ACHN (cell line): ENCODE measurements around the gene STRN4.

Source experiments
- DNase-seq: peaks from one replicate; pipeline ENCODE4 v3.0.0-alpha.2; 2015
- in situ Hi-C: cut with HindIII; loops from 2 replicates; pipeline ENCODE4 v1.10.0; 2017; ENCODE audit warnings: low sequenced_read_pairs, low pct_ligation_motif_present, low pct_unique_long_range_greater_than_20kb

Gene STRN4

GRCh38 chr19:46748325-46749109 lies 2.3 kb upstream of the STRN4 start:
- DNase-seq: peak; percentile 33
- in situ Hi-C loops: no loop called here

GRCh38 chr19:46745521-46746280 lies 549 bp downstream of the STRN4 start, which contains the start of gene FKRP:
FKRP (plus strand) TSS chr19:46746057; CDS start chr19:46755451, 9,394 bp downstream.
- no peak for DNase-seq
- in situ Hi-C loops: no loop called here

DNA sequence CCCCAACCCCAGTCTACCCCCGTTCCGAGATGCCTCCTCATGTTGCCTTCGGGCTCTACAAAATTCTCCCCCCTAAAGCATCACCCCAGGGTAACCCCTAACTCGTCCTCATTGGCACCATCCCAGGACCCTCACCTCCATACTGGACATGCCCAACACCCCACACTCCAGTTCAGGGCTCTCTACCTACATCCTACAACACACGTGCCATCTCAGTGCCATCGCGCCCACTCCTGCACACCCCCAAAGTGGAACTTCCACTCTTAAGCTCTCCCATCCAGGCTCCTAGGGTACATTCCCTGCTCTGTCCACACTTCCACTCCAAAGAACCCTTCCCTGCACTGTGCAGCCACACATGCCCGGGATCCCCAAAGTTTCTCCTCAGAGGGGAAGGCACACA lies 1.2 kb downstream of the STRN4 start:
- no peak for DNase-seq
- in situ Hi-C loops: no loop called here

GRCh38 chr19:46744005-46744691 lies 2.1 kb downstream of the STRN4 start:
- in situ Hi-C loops: no loop called here
- DNase-seq: no peak

DNA sequence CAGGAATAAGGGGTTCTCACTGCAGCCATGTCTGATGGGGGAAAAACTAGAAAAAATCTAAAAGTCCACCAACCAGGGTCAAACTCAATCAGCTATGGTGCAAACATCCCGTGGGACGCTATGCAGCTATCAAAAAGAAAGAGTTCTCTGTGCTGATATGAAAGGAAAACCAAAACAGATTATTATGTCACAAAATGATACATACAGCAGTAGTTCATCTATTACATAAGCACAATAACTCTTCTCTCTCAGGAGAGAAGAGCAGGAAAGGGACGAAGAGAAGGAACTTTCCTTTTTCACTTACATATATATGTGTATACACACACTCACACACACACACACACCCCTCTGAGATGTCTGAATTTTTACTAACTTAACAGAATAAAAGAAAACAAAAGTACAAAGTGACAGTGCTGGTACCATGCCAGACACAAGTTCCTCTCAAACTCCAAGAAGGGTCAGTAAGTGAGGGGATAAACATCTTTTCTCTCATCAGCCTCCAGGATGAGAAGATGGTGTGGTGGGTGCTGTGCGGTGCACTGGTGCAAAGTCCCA lies 3.2 kb downstream of the STRN4 start:
- in situ Hi-C loops: no loop called here
- no peak for DNase-seq

GRCh38 chr19:46741447-46741846 lies 4.8 kb downstream of the STRN4 start:
- no peak for DNase-seq
- in situ Hi-C loops: no loop called here

GRCh38 chr19:46739290-46739771 lies 6.9 kb downstream of the STRN4 start:
- in situ Hi-C loops: no loop called here
- DNase-seq: no peak

DNA sequence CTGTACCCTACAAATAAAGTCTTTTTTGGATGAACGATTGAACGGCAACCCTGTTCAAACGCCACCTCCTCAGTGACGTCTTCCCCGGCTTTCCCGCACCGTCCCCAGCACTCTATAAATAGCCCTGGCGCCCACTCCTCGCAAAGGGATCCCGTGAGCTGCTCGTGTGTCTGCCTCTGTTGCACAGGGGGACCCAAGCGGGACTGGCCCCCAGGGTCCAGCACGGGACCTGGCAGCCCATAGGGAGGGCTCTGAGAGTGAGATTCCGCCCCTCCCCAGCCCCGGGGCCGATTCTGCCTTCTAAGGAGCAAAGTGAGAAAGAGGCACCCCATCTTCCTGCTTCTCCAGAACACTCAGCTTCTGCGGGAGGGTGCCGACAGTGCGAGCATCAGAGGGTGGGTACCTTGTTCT lies 8.5 kb downstream of the STRN4 start:
- in situ Hi-C loops: no loop called here
- DNase-seq: no peak

DNA sequence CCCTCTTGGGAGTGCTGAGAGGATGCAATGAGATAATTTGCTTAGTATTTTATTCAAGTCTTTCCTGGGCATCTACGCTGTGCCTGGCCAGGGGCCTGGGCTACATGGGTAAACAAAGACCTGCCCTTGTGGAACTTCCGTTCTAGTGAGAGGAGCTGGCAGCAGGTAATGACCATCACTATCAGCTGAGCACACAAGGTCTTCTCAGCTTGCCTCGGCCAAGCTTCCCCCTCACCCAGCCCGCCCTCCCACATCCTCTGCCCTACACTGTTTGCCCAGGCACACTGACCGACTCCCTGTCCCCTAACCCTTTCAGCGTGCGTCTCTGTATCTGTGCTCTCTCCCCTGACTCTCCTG lies 9.0 kb downstream of the STRN4 start:
- in situ Hi-C loops: no loop called here
- no peak for DNase-seq

- in situ Hi-C loops: no loop called here
Observed at GRCh38 chr19:46736531-46737297, 9.5 kb downstream of the STRN4 start.

DNA sequence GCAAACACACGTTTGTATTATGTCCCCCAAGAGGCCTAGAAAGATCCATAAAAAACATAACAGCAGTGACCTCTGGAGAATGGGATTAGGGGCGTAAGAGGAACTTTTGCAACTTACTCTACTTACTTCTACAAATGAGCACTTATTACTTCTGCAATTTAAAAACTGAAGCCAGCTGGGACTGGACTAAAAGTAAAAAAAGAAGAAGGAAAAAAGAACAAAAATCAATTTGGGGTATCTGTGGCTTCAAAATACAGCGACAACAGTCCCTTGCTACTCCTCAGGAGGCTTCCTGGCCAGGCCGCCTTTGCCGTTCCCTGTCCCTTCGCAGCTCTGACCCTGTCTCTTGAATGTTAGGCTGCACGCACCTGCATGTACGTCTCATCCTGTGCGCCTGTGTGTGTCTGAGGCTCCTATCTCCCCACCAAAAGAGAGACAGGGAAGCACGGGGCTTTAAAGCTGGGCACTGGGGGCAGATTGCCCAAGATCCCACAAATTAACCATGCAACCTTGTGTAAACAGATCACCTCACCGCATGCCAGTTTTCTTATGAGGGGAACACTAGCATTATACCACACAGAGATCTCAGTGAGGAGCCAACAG lies 12.5 kb downstream of the STRN4 start:
- DNase-seq: no peak
- in situ Hi-C loops: no loop called here

More at GRCh38 chr19:46736531-46737297, 9.5 kb downstream of the STRN4 start:
- DNase-seq: no peak

- in situ Hi-C loops: no loop called here
- DNase-seq: no peak
Observed at GRCh38 chr19:46732966-46733689, 13.1 kb downstream of the STRN4 start.

DNA sequence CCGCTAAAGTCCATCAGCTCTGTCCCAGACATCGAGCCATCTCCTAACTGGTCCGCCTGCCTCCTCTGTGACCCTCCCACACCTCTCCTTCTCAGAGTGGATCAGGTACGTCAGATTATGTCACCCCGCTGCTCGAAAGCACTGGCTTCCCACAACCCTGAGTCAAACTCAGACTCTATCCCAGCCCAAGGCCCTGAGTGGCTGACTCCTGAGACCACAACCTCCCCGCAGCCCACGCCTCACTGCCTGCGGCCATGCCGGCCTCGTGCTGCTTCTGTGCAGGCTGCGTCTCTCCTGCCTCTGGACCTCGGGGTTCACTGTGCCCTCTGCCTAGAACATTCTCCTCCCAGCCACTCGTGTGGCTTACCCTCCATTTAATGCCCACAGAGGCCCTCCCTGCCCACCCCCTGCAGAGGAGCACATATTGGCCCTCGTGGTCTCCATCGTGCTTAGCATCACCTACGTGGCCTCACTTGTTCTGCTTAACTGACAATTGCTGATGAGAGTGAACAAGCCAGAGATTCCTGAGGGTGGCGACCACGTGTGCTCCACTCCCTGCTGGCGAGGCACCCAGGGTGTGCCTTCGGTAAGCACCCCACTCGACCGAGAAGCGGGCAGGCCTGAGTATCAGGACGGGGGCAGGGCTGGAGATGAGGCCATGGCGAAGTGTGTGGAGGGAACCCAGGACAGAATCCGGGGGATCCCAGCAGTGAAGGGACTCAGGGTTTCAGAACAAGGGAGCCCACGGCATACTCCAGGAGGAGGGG lies 13.9 kb downstream of the STRN4 start:
- DNase-seq: no peak
- in situ Hi-C loops: no loop called here

DNA sequence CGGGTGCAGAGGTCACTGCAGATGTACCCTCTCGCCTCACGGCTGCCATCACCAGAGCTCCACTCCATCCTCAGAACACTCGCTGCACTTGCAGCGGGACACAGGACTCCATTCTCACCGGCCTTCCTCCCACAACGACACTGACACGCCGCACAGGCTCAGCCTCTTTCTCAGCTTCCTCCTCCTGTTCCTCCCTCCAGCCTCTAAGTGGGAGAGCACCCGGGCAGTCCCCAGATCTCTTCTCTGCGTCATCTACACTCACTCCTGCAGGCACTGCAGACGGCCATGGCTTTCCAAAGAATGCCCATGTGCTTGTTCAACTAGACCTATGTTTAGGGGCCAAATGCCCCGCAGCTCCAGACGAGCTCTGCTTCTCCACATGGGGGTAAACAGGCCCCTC lies 14.7 kb downstream of the STRN4 start:
- no peak for DNase-seq
- in situ Hi-C loops: no loop called here

DNA sequence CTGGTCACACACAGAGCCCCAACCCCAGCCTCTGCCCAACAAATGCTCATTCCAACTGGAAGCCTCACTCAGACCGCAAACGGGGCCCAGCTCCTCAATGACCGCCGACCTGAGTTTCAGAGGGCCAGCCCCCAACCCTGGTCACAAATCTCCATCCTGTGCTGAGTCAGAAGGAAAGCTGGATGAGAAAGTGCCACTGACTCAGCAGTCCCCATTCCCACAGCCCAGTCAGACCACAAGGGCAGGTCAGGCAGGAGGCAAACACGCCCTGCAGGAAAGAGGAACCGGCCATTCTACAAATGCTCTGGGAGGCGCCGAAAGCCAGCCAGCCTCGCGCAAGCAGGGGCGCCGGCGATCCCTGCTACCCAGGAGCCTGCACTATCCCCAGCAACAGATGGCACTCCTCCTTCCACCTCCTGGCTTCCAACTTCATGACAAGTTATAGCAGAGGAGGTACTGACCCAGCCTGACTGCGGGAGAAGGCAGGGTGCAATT lies 15.2 kb downstream of the STRN4 start:
- in situ Hi-C loops: no loop called here
- DNase-seq: peak; percentile 52

- no peak for DNase-seq
- in situ Hi-C loops: no loop called here
Observed at GRCh38 chr19:46730595-46730994, 15.7 kb downstream of the STRN4 start.
